Activated naive CD8-positive, alpha-beta T cell (primary cell): ENCODE results near the gene GLRX.
A peak's percentile ranks its signal among the peaks of the same experiment; 100 is the strongest.
"Not testable (repeated sequence)": the region's sequence is repeated elsewhere in the genome, so short reads cannot be mapped to it uniquely, and the experiment has no call there.

Experiments used
- H3K27ac Mint-ChIP-seq: one replicate; pipeline ENCODE4 v1.8.0; 2021; ENCODE audit warnings: mixed read lengths
- H3K27me3 Mint-ChIP-seq: one replicate; pipeline ENCODE4 v1.8.0; 2021; ENCODE audit warnings: mixed read lengths
- H3K36me3 Mint-ChIP-seq: one replicate; pipeline ENCODE4 v1.8.0; 2021; ENCODE audit warnings: mixed read lengths
- H3K4me1 Mint-ChIP-seq: one replicate; pipeline ENCODE4 v1.8.0; 2021; ENCODE audit warnings: low read depth, mixed read lengths
- H3K4me3 Mint-ChIP-seq: one replicate; pipeline ENCODE4 v1.8.0; 2021; ENCODE audit warnings: mild to moderate bottlenecking, mixed read lengths
- H3K9me3 Mint-ChIP-seq: one replicate; pipeline ENCODE4 v1.8.0; 2021; ENCODE audit warnings: low read depth, mixed read lengths

GLRX gene

DNA sequence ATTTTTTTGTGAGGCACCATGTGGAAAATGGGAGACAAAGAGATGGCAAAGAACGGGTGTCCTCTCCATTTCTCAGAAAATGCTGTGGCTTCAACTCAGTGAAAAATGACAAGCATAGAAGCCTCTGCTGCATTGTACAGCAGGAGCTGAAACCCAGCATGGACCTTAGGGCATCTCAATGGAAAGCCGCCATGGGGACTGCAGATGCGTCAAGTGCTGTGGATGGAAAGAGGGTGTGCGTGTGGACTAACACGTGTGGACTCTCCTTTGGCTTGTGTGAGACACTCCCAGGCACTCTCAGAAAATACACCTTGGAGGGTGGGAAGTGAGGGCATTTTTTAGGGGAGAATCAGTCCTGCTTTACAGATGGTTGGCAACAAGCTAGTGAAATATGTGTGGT, 2.2 kb upstream of the GLRX start:
- peak overlapping the region; percentile 90 for H3K4me3 Mint-ChIP-seq
- no peaks in the 10 kb centered on the region for H3K9me3 Mint-ChIP-seq
- peaks cover 58% of the 10 kb centered on the region for H3K4me1 Mint-ChIP-seq
- no peaks in the 10 kb centered on the region for H3K27me3 Mint-ChIP-seq
- H3K27ac Mint-ChIP-seq, result peak overlapping the region; percentile 94
- no peaks in the 10 kb centered on the region for H3K36me3 Mint-ChIP-seq

DNA sequence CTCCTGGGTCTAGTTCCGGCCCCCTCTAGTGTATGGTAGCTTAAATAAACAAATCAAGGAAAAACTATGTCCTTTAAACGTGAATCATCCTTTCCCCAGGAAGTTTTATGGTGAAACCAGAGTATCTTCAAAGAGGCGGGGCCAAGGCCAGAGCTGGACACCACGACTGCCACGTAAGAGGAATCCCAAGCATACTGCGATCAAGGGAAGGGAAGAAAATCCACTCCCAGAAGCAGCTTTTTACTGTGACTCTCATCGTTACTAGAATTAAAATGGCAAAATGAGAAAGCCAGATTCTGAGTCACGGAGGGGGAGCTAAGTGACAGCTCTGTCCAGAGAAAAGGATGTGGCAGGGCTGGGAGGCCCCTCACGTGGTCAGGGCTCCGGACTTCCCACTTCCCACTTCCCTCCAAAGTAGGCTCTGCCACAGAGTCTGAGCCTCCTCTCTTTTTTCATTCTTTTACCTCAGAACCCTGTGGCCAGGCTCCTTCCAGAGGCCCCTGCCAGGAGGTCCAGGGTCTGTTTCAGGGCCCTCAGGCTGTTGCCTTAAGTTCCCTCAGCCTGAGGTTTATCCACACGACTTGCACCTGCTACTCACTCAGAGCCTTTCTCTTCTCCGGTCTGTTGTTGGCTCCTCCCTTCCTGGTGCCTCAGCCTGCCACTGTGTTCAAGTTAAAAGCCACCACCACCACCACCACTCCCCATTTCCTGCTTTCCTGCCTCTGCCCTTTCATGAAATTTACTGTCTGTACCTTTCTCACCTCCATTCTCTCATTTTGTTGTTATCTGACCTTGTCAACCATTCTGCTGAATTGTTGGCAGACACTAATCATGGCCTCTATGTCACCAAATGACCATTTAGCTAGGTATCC, 1.4 kb upstream of the GLRX start:
- Mint-ChIP-seq H3K36me3 (no peaks in the 10 kb centered on the region), H3K27me3 (no peaks in the 10 kb centered on the region), H3K4me1 (peaks cover 65% of the 10 kb centered on the region), H3K9me3 (no peaks in the 10 kb centered on the region), H3K4me3 (peak overlapping the region; percentile 90), H3K27ac (peak overlapping the region; percentile 94)

- H3K4me1 Mint-ChIP-seq, result peaks cover 72% of the 10 kb centered on the region
Observed at GRCh38 chr5:95823218-95823737, 752 bp upstream of the GLRX start.

DNA sequence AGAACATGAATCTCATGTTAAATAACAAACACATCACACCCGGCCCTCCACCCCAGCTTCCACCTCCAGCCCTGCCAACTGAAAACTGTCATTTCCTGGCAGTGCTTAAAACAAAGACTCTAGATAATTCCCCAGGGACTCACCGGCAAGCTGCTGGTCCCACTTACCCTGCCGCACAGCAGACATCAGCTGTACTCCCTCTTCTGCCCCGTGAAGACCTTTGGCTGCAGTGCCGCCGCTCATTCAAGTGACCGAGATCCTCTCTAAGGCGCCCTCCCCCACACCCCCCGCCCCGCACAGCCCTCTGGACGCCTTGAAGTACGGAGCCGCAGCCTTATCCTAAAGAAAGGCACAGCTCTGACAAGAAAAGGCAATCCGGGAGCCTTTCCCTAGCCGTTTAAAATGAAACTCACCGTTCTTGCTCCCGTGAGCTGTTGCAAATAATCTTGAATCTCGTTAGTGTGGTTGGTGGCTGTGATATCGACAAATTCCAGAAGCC, 434 bp downstream of the GLRX start:
- H3K27ac Mint-ChIP-seq, result peak overlapping the region; percentile 94

More at GRCh38 chr5:95823218-95823737, 752 bp upstream of the GLRX start:
- Mint-ChIP-seq H3K9me3 (no peaks in the 10 kb centered on the region), H3K27me3 (no peaks in the 10 kb centered on the region), H3K27ac (peak overlapping the region; percentile 94), H3K36me3 (no peaks in the 10 kb centered on the region), H3K4me3 (peak overlapping the region; percentile 90)

DNA sequence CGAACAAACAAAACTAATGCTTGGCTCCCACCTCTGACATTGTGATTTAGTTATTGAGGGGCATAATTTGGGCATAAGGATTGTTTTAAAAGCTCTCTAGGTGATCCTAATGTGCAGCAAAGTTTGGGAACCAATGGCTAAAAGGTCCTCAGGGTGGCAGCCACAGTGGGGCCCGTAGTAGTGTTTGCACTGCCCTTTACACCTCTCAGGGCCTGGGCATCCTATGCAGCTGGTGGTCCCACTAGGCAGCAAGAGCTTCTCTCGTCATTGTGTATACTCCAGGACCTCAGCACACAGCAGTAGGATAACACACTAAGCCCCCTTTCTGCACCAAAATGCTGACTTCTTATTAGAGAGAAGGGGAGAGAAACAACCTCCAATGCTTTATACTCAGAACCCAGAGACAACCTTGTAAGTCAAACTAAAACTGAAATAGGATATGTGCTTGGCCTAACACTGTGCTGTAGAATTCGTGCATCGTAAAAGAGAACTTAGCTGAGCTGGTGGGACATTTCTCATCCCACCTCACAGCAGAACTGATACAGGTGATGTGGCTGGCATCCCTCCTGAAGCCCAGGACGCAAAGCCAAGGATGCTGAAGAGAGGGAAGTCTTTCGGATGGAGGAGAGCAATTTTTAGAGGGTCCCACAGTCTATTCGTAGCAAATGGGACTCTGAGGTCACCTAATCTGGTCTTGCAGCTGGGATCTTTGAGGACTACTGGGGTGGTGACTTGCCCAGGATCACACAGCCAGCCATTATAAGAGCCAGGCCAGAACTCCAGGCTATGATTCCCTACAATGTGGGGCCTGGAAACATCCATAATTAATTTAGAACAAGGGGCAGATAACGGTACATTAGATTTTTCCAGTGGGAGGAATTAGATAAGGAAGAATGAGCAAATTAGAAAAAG, 1.2 kb downstream of the GLRX start:
- H3K4me1 Mint-ChIP-seq, result peaks cover 86% of the 10 kb centered on the region
- no peaks in the 10 kb centered on the region for H3K27me3 Mint-ChIP-seq
- no peaks in the 10 kb centered on the region for H3K36me3 Mint-ChIP-seq
- no peaks in the 10 kb centered on the region for H3K9me3 Mint-ChIP-seq
- H3K27ac Mint-ChIP-seq, result peak overlapping the region; percentile 94
- H3K4me3 Mint-ChIP-seq, result peak overlapping the region; percentile 90

More for the DNA sequence above, 434 bp downstream of the GLRX start:
- H3K27me3 Mint-ChIP-seq, result no peaks in the 10 kb centered on the region
- H3K9me3 Mint-ChIP-seq, result no peaks in the 10 kb centered on the region
- peaks cover 79% of the 10 kb centered on the region for H3K4me1 Mint-ChIP-seq
- H3K4me3 Mint-ChIP-seq, result peak overlapping the region; percentile 90
- no peaks in the 10 kb centered on the region for H3K36me3 Mint-ChIP-seq

DNA sequence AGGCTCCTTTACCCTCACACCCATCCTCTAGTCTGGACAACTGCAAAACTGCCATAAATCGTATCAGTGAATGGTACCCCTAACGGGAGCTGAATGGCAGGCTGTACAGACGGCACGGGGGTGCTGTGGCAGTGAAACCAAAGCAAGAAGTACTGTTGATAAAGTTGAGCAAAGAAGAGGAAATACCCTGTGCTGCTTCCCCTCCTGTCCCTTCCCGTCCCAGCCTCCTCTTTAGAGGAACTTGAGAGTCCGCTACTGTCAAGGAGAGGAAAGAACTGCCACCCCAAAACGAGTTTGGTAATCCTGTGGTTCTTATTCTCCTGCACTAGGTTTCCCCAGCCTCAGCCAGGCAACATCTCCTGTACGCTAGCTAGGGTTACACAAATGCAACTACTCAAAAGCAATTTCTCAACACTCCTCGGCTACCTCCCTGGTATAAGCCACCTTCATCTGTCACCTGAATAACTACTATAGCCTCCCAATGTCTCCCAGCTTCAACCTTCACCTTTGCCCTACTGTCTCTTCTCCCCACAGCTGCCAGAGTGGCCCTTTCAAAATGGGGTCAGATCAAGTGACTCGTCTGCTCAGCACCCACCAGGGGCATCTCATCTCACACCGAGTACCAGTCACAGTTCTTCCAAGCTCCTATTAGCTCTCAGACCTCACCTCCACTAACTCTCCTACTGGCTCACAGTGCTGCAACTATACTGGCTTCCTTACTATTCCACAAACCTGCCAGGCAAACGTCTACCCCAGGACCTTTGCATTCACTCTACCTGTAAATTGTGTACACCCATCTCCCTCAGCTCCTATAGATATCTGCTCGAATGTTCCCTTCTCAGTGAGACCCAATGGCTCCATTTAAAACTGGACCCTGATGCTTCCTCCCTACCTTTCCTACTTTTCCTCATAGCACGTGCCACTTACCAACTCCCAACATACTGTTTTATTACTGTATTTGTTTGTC, 4.1 kb downstream of the GLRX start:
- Mint-ChIP-seq H3K36me3 (peaks cover 5% of the 10 kb centered on the region), H3K27me3 (no peaks in the 10 kb centered on the region), H3K27ac (peak overlapping the region; percentile 94), H3K4me3 (peak overlapping the region; percentile 87), H3K4me1 (peaks cover 85% of the 10 kb centered on the region), H3K9me3 (no peaks in the 10 kb centered on the region)

DNA sequence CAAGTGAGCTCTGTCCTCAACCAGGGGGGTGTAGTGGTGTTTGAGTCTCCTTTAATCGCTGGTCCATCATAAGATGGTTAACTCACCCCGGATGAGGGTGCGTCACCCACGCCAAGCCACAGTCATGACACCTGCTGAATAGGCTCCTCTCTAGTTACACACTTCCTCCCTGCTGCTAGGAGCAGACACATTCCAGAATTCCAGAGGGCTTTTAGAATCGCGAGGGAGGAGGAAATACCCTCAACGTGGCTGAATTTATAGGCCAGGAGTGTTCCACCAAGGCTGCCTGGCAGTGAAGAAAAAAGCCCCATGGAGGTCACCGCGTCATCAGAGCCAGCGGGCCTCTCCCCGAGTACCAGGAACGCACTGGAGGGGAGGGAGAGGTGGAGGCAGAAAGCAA, 5.1 kb downstream of the GLRX start:
- Mint-ChIP-seq H3K27ac (peak overlapping the region; percentile 94), H3K36me3 (peaks cover 5% of the 10 kb centered on the region), H3K9me3 (no peaks in the 10 kb centered on the region), H3K4me1 (peaks cover 85% of the 10 kb centered on the region), H3K4me3 (peak overlapping the region; percentile 87), H3K27me3 (no peaks in the 10 kb centered on the region)

GRCh38 chr5:95816776-95817175, 5.8 kb downstream of the GLRX start:
- peak overlapping the region; percentile 87 for H3K4me3 Mint-ChIP-seq
- no peaks in the 10 kb centered on the region for H3K27me3 Mint-ChIP-seq
- H3K36me3 Mint-ChIP-seq, result peaks cover 7% of the 10 kb centered on the region
- H3K27ac Mint-ChIP-seq, result peak overlapping the region; percentile 94
- peaks cover 88% of the 10 kb centered on the region for H3K4me1 Mint-ChIP-seq
- H3K9me3 Mint-ChIP-seq, result no peaks in the 10 kb centered on the region

DNA sequence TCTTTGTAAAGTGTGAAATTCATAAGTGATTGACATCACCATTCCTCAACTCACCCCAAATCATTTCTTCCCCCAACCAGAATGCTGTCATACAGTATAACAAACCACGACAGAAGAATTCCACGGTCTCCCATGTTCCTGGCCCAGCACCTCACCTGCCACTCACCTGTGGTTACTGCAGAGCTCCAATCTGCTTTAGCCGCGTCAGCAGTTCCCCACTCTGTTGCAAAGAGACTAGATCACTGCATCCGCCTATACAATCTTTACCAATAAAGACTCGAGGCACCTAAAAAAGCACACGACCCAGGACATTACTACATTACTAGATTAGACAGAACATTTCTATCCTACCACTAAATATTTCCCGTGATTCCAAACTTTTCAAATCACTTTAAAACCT, 6.2 kb downstream of the GLRX start:
- no peaks in the 10 kb centered on the region for H3K27me3 Mint-ChIP-seq
- peaks cover 88% of the 10 kb centered on the region for H3K4me1 Mint-ChIP-seq
- peak overlapping the region; percentile 94 for H3K27ac Mint-ChIP-seq
- no peaks in the 10 kb centered on the region for H3K9me3 Mint-ChIP-seq
- peak overlapping the region; percentile 87 for H3K4me3 Mint-ChIP-seq
- peaks cover 10% of the 10 kb centered on the region for H3K36me3 Mint-ChIP-seq

- Mint-ChIP-seq H3K27me3 (no peaks in the 10 kb centered on the region), H3K4me1 (peaks cover 90% of the 10 kb centered on the region), H3K27ac (peak overlapping the region; percentile 94), H3K9me3 (no peaks in the 10 kb centered on the region), H3K36me3 (peaks cover 10% of the 10 kb centered on the region), H3K4me3 (no peak overlapping the region)
Observed at GRCh38 chr5:95815155-95815729, 7.3 kb downstream of the GLRX start.

GRCh38 chr5:95813035-95813434, 9.5 kb downstream of the GLRX start:
- H3K36me3 Mint-ChIP-seq, H3K27me3 Mint-ChIP-seq, H3K4me3 Mint-ChIP-seq, H3K9me3 Mint-ChIP-seq: not testable (repeated sequence)
- H3K4me1 Mint-ChIP-seq, result peaks cover 93% of the 10 kb centered on the region
- peak overlapping the region; percentile 35 for H3K27ac Mint-ChIP-seq

DNA sequence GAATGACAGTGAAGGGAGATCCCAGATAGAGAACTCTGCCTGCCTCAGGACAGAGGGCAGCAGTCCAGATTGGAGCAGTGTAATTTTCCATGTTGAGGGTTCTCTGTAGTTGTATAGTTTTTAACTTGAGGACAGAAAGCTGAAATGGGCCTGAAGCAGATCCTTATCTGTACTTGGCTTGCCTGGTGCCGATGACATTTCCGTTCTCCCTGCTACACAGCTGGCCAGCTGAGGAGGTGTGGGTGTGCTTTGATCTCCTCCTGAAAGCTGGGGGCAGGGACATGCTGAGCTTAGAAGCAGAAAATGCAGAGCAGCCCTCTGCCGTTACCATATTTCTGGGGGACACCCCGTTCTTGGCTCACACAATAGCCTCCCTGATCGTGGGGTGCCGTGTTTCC, 10.5 kb downstream of the GLRX start:
- Mint-ChIP-seq H3K9me3 (no peaks in the 10 kb centered on the region), H3K27me3 (no peaks in the 10 kb centered on the region), H3K27ac (peak overlapping the region; percentile 94), H3K4me3 (peak overlapping the region; percentile 74), H3K4me1 (peaks cover 87% of the 10 kb centered on the region), H3K36me3 (peaks cover 10% of the 10 kb centered on the region)

GRCh38 chr5:95811461-95812073, 11.0 kb downstream of the GLRX start:
- Mint-ChIP-seq H3K4me1 (peaks cover 82% of the 10 kb centered on the region), H3K27ac (peak overlapping the region; percentile 94), H3K4me3 (peak overlapping the region; percentile 80)
- H3K9me3 Mint-ChIP-seq, H3K27me3 Mint-ChIP-seq, H3K36me3 Mint-ChIP-seq: not testable (repeated sequence)
